ENCODE results near the gene ZNF593OS.

The ZNF593OS gene

GRCh38 chr1:26155370-26156284 is 16.0 kb downstream of the ZNF593OS start:
- no peak for TF ChIP-seq CTCF (IDR thresholded peaks at IDR 0.05)

GRCh38 chr1:26154750-26155149 is 16.9 kb downstream of the ZNF593OS start:
- no peak for TF ChIP-seq CTCF (IDR thresholded peaks at IDR 0.05)

GRCh38 chr1:26153966-26154532 is 17.6 kb downstream of the ZNF593OS start:
- no peak for TF ChIP-seq CTCF (IDR thresholded peaks at IDR 0.05)

GRCh38 chr1:26148887-26149286 is 22.7 kb downstream of the ZNF593OS start:
- TF ChIP-seq CTCF (IDR thresholded peaks at IDR 0.05): no peak

GRCh38 chr1:26145960-26146294 is 25.7 kb downstream of the ZNF593OS start:
- TF ChIP-seq CTCF (IDR thresholded peaks at IDR 0.05): no peak

- TF ChIP-seq CTCF (IDR thresholded peaks at IDR 0.05): peak; percentile 47; the same call in 1 of the 2 replicates
Measured at GRCh38 chr1:26145041-26145959, 26.3 kb downstream of the ZNF593OS start.

- no peak for TF ChIP-seq CTCF (IDR thresholded peaks at IDR 0.05)
Measured at GRCh38 chr1:26142159-26142558, 29.5 kb downstream of the ZNF593OS start.

Measured in LNCAP (cell line).